C4-2B (cell line): ENCODE data around the gene MRPL57.

Source experiments
- ZFX ChIP-seq: fragments of 450-650 bp; IDR thresholded peaks from 2 replicates; pipeline ENCODE4 v1.6.1; 2017
- TF ChIP-seq, protein P1 (sequence below): fragments of 450-650 bp; conservative IDR thresholded peaks from 2 replicates; pipeline ENCODE4 v1.5.1; 2017; ENCODE audit warnings: mild to moderate bottlenecking

DNA sequence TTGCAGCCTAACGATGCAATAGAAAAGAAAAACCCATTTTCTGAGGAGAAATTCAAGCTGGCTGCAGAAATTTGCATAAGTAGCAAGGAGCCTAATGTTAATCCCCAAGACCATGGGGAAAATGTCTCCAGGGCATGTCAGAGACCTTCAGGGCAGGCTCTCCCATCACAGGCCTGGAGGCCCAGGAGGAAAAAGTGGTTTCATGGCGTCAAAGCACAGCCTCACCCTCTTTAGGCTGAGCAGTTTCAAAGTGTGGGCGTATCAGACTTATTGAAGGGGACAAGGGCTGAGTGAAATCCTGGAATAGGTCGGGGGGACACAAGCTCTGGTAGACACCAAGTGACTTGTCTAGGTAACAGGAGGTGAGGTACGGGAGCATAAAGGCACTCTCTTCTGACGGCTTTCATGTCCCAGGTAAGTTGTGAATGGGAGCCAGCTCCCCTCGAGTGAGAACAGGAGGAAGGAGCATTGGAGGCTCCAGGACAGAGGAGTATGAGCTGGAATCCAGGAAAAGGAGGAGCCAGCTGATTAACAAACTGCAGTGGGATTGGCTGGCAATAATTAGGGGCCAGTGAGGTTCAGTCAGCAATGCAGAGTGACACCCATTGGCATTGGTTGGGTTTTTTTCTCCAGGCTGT, 35.8 kb downstream of the MRPL57 start:
- TF ChIP-seq, protein P1, sequence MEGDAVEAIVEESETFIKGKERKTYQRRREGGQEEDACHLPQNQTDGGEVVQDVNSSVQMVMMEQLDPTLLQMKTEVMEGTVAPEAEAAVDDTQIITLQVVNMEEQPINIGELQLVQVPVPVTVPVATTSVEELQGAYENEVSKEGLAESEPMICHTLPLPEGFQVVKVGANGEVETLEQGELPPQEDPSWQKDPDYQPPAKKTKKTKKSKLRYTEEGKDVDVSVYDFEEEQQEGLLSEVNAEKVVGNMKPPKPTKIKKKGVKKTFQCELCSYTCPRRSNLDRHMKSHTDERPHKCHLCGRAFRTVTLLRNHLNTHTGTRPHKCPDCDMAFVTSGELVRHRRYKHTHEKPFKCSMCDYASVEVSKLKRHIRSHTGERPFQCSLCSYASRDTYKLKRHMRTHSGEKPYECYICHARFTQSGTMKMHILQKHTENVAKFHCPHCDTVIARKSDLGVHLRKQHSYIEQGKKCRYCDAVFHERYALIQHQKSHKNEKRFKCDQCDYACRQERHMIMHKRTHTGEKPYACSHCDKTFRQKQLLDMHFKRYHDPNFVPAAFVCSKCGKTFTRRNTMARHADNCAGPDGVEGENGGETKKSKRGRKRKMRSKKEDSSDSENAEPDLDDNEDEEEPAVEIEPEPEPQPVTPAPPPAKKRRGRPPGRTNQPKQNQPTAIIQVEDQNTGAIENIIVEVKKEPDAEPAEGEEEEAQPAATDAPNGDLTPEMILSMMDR, result no peak
- TF ChIP-seq ZFX, result no peak
